OCI-LY3 (cell line): ENCODE measurements around the gene LHFPL2.

ENCODE experiments used
- H2AFZ ChIP-seq: fragments of 200-600, 300-600 bp; shearing (Covaris generic); 2 replicates; pipeline ENCODE4 v1.6.0; 2014; ENCODE audit warnings: antibody characterized with exemption, low read depth, low read length
- H3K27ac ChIP-seq: fragments of 200-600, 300-600 bp; sonication (generic); 2 replicates; pipeline ENCODE4 v1.5.1; 2014; ENCODE audit warnings: mild to moderate bottlenecking, low read length, moderate library complexity, mixed read lengths
- H3K27me3 ChIP-seq: fragments of 200-600, 300-600 bp; sonication (generic); 2 replicates; pipeline ENCODE4 v1.6.1; 2014; ENCODE audit warnings: low read depth, low read length, mixed read lengths
- H3K36me3 ChIP-seq: fragments of 200-600, 300-600 bp; sonication (generic); replicated peaks from 2 replicates; pipeline ENCODE3; 2014; ENCODE audit warnings: low read depth, low read length, mixed read lengths
- H3K4me1 ChIP-seq: fragments of 300-600, 200-600 bp; sonication (generic); 2 replicates; pipeline ENCODE4 v1.6.1; 2014; ENCODE audit warnings: low read length, mixed read lengths
- H3K4me2 ChIP-seq: fragments of 200-600, 300-600 bp; sonication (generic); 2 replicates; pipeline ENCODE4 v1.6.1; 2014; ENCODE audit warnings: low read length, mixed read lengths
- H3K4me3 ChIP-seq: fragments of 300-600, 200-600 bp; sonication (generic); 2 replicates; pipeline ENCODE4 v1.5.1; 2014; ENCODE audit warnings: antibody characterized with exemption, mild to moderate bottlenecking, low read length, moderate library complexity
- H3K79me2 ChIP-seq: fragments of 300-600, 200-600 bp; shearing (Covaris generic); 2 replicates; pipeline ENCODE4 v1.6.1; 2014; ENCODE audit warnings: mild to moderate bottlenecking, low read length, mixed read lengths
- H3K9ac ChIP-seq: fragments of 300-600, 200-600 bp; shearing (Covaris generic); 2 replicates; pipeline ENCODE4 v1.6.0; 2014; ENCODE audit warnings: mild to moderate bottlenecking, low read length, moderate library complexity
- H3K9me3 ChIP-seq: fragments of 200-600, 300-600 bp; shearing (Covaris generic); 2 replicates; pipeline ENCODE4 v1.6.1; 2014; ENCODE audit warnings: low read length, mixed read lengths; ENCODE audit not compliant: insufficient read depth
- H4K20me1 ChIP-seq: fragments of 200-600, 300-600 bp; sonication (generic); 2 replicates; pipeline ENCODE4 v1.6.1; 2016; ENCODE audit warnings: low read length, mixed read lengths; ENCODE audit not compliant: insufficient read depth
- CTCF ChIP-seq: fragments of 200-600, 300-600 bp; sonication (generic); IDR thresholded peaks from 2 replicates; pipeline ENCODE4 v1.5.1; 2014; ENCODE audit warnings: antibody characterized with exemption, low read length, low read depth
- EZH2phosphoT487 ChIP-seq: fragments of 200-600 bp; shearing (Covaris generic); IDR thresholded peaks from 2 replicates; pipeline ENCODE4 v1.6.1; 2018; ENCODE audit warnings: antibody characterized with exemption, mixed run types, low read depth

LHFPL2 gene

GRCh38 chr5:78555870-78556269, 92.7 kb downstream of the LHFPL2 start:
- H3K36me3 ChIP-seq, result no peaks in the 10 kb centered on the region
- no peaks in the 10 kb centered on the region for H4K20me1 ChIP-seq
- H3K4me2 ChIP-seq, result no peak overlapping the region
- H3K27me3 ChIP-seq, result no peaks in the 10 kb centered on the region
- TF ChIP-seq EZH2phosphoT487, result no peak
- TF ChIP-seq CTCF, result peak; percentile 37
- no peak overlapping the region for H3K4me3 ChIP-seq
- no peaks in the 10 kb centered on the region for H3K9me3 ChIP-seq
- H3K27ac ChIP-seq, result no peak overlapping the region
- H3K79me2 ChIP-seq, result no peaks in the 10 kb centered on the region
- no peak overlapping the region for H2AFZ ChIP-seq
- no peaks in the 10 kb centered on the region for H3K4me1 ChIP-seq
- H3K9ac ChIP-seq, result no peak overlapping the region

- H3K9me3 ChIP-seq, result no peaks in the 10 kb centered on the region
- H3K4me2 ChIP-seq, result no peak overlapping the region
- H3K36me3 ChIP-seq, result no peaks in the 10 kb centered on the region
- no peak overlapping the region for H3K9ac ChIP-seq
- H3K4me1 ChIP-seq, result no peaks in the 10 kb centered on the region
- H2AFZ ChIP-seq, result no peak overlapping the region
- no peak overlapping the region for H3K27ac ChIP-seq
- no peaks in the 10 kb centered on the region for H3K79me2 ChIP-seq
- H3K27me3 ChIP-seq, result no peaks in the 10 kb centered on the region
- no peaks in the 10 kb centered on the region for H4K20me1 ChIP-seq
- TF ChIP-seq CTCF (no peak), EZH2phosphoT487 (no peak)
- no peak overlapping the region for H3K4me3 ChIP-seq
Measured at GRCh38 chr5:78554670-78555069, 93.9 kb downstream of the LHFPL2 start.

GRCh38 chr5:78553580-78554353, 94.8 kb downstream of the LHFPL2 start:
- H3K9me3 ChIP-seq, result no peaks in the 10 kb centered on the region
- no peaks in the 10 kb centered on the region for H3K27me3 ChIP-seq
- TF ChIP-seq CTCF (no peak), EZH2phosphoT487 (no peak)
- no peak overlapping the region for H3K4me2 ChIP-seq
- no peak overlapping the region for H3K9ac ChIP-seq
- H4K20me1 ChIP-seq, result no peaks in the 10 kb centered on the region
- H3K4me1 ChIP-seq, result no peaks in the 10 kb centered on the region
- H3K27ac ChIP-seq, result no peak overlapping the region
- H3K36me3 ChIP-seq, result no peaks in the 10 kb centered on the region
- H3K4me3 ChIP-seq, result no peak overlapping the region
- H3K79me2 ChIP-seq, result no peaks in the 10 kb centered on the region
- no peak overlapping the region for H2AFZ ChIP-seq

- no peak overlapping the region for H3K4me2 ChIP-seq
- no peaks in the 10 kb centered on the region for H3K36me3 ChIP-seq
- H3K27ac ChIP-seq, result no peak overlapping the region
- TF ChIP-seq CTCF, result no peak
- TF ChIP-seq EZH2phosphoT487, result no peak
- H3K9me3 ChIP-seq, result no peaks in the 10 kb centered on the region
- H3K79me2 ChIP-seq, result no peaks in the 10 kb centered on the region
- no peaks in the 10 kb centered on the region for H4K20me1 ChIP-seq
- no peak overlapping the region for H3K9ac ChIP-seq
- no peaks in the 10 kb centered on the region for H3K27me3 ChIP-seq
- H3K4me1 ChIP-seq, result no peaks in the 10 kb centered on the region
- H2AFZ ChIP-seq, result no peak overlapping the region
- no peak overlapping the region for H3K4me3 ChIP-seq
Measured at GRCh38 chr5:78552729-78553342, 95.7 kb downstream of the LHFPL2 start.
